GM23338 (cell line): ENCODE data around the gene MAP4K4.

Source experiments
- CREB1 ChIP-seq: fragments of 250-450 bp; sonication (Bioruptor Pico); IDR thresholded peaks from 2 replicates; pipeline ENCODE4 v1.5.0; 2020; ENCODE audit warnings: low read depth, mild to moderate bottlenecking, moderate library complexity
- EZH2 ChIP-seq: fragments of 200-600 bp; sonication (generic); IDR thresholded peaks from one replicate; pipeline ENCODE4 v1.8.0; 2017; ENCODE audit warnings: antibody characterized with exemption, mild to moderate bottlenecking, low read depth; ENCODE audit not compliant: unreplicated experiment
- EZH2phosphoT487 ChIP-seq: fragments of 200-600 bp; sonication (generic); IDR thresholded peaks from one replicate; pipeline ENCODE4 v1.8.1; 2018; ENCODE audit warnings: antibody characterized with exemption; ENCODE audit not compliant: unreplicated experiment
- POLR2AphosphoS5 ChIP-seq: IDR thresholded peaks from 2 replicates; pipeline ENCODE4 v1.6.1; 2016; ENCODE audit warnings: antibody characterized with exemption, low read depth
- REST ChIP-seq: IDR thresholded peaks from one replicate; pipeline ENCODE4 v1.6.1; 2018; ENCODE audit warnings: antibody characterized with exemption; ENCODE audit not compliant: unreplicated experiment
- TF ChIP-seq, protein P1 (sequence below), 2 experiments: fragments of 200-600 bp in 1 of 2; sonication (generic) in 1 of 2; conservative IDR thresholded peaks; 2 replicates each; pipeline versions ENCODE4 v1.5.1 to v1.6.1; 2016 to 2017; ENCODE audit warnings: antibody characterized with exemption in 2 of 2, low read depth in 2 of 2, mild to moderate bottlenecking in 2 of 2, moderate library complexity in 1 of 2

- TF ChIP-seq, protein P1, sequence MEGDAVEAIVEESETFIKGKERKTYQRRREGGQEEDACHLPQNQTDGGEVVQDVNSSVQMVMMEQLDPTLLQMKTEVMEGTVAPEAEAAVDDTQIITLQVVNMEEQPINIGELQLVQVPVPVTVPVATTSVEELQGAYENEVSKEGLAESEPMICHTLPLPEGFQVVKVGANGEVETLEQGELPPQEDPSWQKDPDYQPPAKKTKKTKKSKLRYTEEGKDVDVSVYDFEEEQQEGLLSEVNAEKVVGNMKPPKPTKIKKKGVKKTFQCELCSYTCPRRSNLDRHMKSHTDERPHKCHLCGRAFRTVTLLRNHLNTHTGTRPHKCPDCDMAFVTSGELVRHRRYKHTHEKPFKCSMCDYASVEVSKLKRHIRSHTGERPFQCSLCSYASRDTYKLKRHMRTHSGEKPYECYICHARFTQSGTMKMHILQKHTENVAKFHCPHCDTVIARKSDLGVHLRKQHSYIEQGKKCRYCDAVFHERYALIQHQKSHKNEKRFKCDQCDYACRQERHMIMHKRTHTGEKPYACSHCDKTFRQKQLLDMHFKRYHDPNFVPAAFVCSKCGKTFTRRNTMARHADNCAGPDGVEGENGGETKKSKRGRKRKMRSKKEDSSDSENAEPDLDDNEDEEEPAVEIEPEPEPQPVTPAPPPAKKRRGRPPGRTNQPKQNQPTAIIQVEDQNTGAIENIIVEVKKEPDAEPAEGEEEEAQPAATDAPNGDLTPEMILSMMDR (conservative IDR thresholded peaks at IDR 0.05; ENCODE audit: low read depth in 2 of 2): peak; percentile 16 to 21; a peak in 1 of 4 replicates
- no peak for TF ChIP-seq POLR2AphosphoS5
- TF ChIP-seq EZH2: no peak
- TF ChIP-seq REST: no peak
- no peak for TF ChIP-seq EZH2phosphoT487
- TF ChIP-seq CREB1 (CRISPR knock-in tag): no peak
These were observed 39.7 kb upstream of the MAP4K4 start for GRCh38 chr2:101657787-101658186.
